Measurements from ENCODE around the gene ENG. TPM values are rescaled to one million over a fixed set of nuclear protein-coding genes. Genes with fewer than 3 reads are reported as not detected.

The ENG gene
- total RNA-seq, 1 experiment from 2014 or later, result 2.1 TPM

GRCh38 chr9:127828262-127829031 is 26.0 kb downstream of the ENG start:
- DNase-seq (ENCODE audit: low read depth), result peak; percentile 32
- in situ Hi-C loops (cut with HindIII; ENCODE audit: low pct_unique_long_range_greater_than_20kb, low sequenced_read_pairs), result no loop called here

GRCh38 chr9:127826253-127826913 is 28.1 kb downstream of the ENG start:
- in situ Hi-C loops (cut with HindIII; ENCODE audit: low pct_unique_long_range_greater_than_20kb, low sequenced_read_pairs), result no loop called here
- DNase-seq (ENCODE audit: low read depth), result no peak

- in situ Hi-C loops (cut with HindIII; ENCODE audit: low pct_unique_long_range_greater_than_20kb, low sequenced_read_pairs), result no loop called here
Observed at GRCh38 chr9:127825319-127826051, 29.0 kb downstream of the ENG start.

GRCh38 chr9:127822108-127822507 is 32.4 kb downstream of the ENG start:
- in situ Hi-C loops (cut with HindIII; ENCODE audit: low pct_unique_long_range_greater_than_20kb, low sequenced_read_pairs), result no loop called here
- no peak for DNase-seq (ENCODE audit: low read depth)

More at GRCh38 chr9:127825319-127826051, 29.0 kb downstream of the ENG start:
- no peak for DNase-seq (ENCODE audit: low read depth)

GRCh38 chr9:127818574-127818973 is 35.9 kb downstream of the ENG start:
- in situ Hi-C loops (cut with HindIII; ENCODE audit: low pct_unique_long_range_greater_than_20kb, low sequenced_read_pairs), result no loop called here
- DNase-seq (ENCODE audit: low read depth), result no peak

GRCh38 chr9:127817881-127818434 is 36.5 kb downstream of the ENG start:
- in situ Hi-C loops (cut with HindIII; ENCODE audit: low pct_unique_long_range_greater_than_20kb, low sequenced_read_pairs), result no loop called here

GRCh38 chr9:127816728-127817127 is 37.7 kb downstream of the ENG start:
- in situ Hi-C loops (cut with HindIII; ENCODE audit: low pct_unique_long_range_greater_than_20kb, low sequenced_read_pairs), result no loop called here
- no peak for DNase-seq (ENCODE audit: low read depth)

More at GRCh38 chr9:127817881-127818434, 36.5 kb downstream of the ENG start:
- DNase-seq (ENCODE audit: low read depth), result no peak

GRCh38 chr9:127816362-127816725 is 38.1 kb downstream of the ENG start:
- DNase-seq (ENCODE audit: low read depth), result no peak
- in situ Hi-C loops (cut with HindIII; ENCODE audit: low pct_unique_long_range_greater_than_20kb, low sequenced_read_pairs), result no loop called here

- in situ Hi-C loops (cut with HindIII; ENCODE audit: low pct_unique_long_range_greater_than_20kb, low sequenced_read_pairs), result no loop called here
Observed at GRCh38 chr9:127815512-127816361, 38.7 kb downstream of the ENG start.

GRCh38 chr9:127814619-127815511 is 39.6 kb downstream of the ENG start:
- no peak for DNase-seq (ENCODE audit: low read depth)
- in situ Hi-C loops (cut with HindIII; ENCODE audit: low pct_unique_long_range_greater_than_20kb, low sequenced_read_pairs), result no loop called here

More at GRCh38 chr9:127815512-127816361, 38.7 kb downstream of the ENG start:
- no peak for DNase-seq (ENCODE audit: low read depth)

GRCh38 chr9:127813686-127814226 is 40.7 kb downstream of the ENG start:
- no peak for DNase-seq (ENCODE audit: low read depth)
- in situ Hi-C loops (cut with HindIII; ENCODE audit: low pct_unique_long_range_greater_than_20kb, low sequenced_read_pairs), result no loop called here

GRCh38 chr9:127812936-127813675 is 41.4 kb downstream of the ENG start:
- DNase-seq (ENCODE audit: low read depth), result no peak
- in situ Hi-C loops (cut with HindIII; ENCODE audit: low pct_unique_long_range_greater_than_20kb, low sequenced_read_pairs), result no loop called here

GRCh38 chr9:127812011-127812410 is 42.4 kb downstream of the ENG start:
- in situ Hi-C loops (cut with HindIII; ENCODE audit: low pct_unique_long_range_greater_than_20kb, low sequenced_read_pairs), result no loop called here
- DNase-seq (ENCODE audit: low read depth), result no peak

- in situ Hi-C loops (cut with HindIII; ENCODE audit: low pct_unique_long_range_greater_than_20kb, low sequenced_read_pairs), result no loop called here
- no peak for DNase-seq (ENCODE audit: low read depth)
Observed at GRCh38 chr9:127810378-127811187, 43.9 kb downstream of the ENG start.

GRCh38 chr9:127809540-127810377 is 44.7 kb downstream of the ENG start:
- no peak for DNase-seq (ENCODE audit: low read depth)
- in situ Hi-C loops (cut with HindIII; ENCODE audit: low pct_unique_long_range_greater_than_20kb, low sequenced_read_pairs), result no loop called here
